Ammon's horn (tissue), 1 donor: ENCODE results near the gene NPIPB6.
"Not testable (repeated sequence)": the region's sequence is repeated elsewhere in the genome, so short reads cannot be mapped to it uniquely, and the experiment has no call there.

ENCODE experiments used
- DNase-seq: peaks from one replicate; pipeline ENCODE4 v3.0.0-alpha.2; 2016; ENCODE audit warnings: low spot score

Gene NPIPB6

GRCh38 chr16:28363408-28363807 is at the start of gene NPIPB6:
Gene NPIPB6, minus strand, starts transcription at chr16:28363508. Its CDS starts 686 bp downstream, at chr16:28362822.
- DNase-seq: not testable (repeated sequence)

GRCh38 chr16:28403220-28404072 is 40.1 kb upstream of the NPIPB6 start, which contains the start of gene EIF3CL:
Gene EIF3CL, minus strand, starts transcription at chr16:28403841. Its CDS starts 223 bp downstream, at chr16:28403618.
- not testable (repeated sequence) for DNase-seq

- DNase-seq: not testable (repeated sequence)
Measured at GRCh38 chr16:28392054-28392453, 28.7 kb upstream of the NPIPB6 start.

- DNase-seq: not testable (repeated sequence)
Measured at GRCh38 chr16:28382177-28382867, 19.0 kb upstream of the NPIPB6 start.

DNA sequence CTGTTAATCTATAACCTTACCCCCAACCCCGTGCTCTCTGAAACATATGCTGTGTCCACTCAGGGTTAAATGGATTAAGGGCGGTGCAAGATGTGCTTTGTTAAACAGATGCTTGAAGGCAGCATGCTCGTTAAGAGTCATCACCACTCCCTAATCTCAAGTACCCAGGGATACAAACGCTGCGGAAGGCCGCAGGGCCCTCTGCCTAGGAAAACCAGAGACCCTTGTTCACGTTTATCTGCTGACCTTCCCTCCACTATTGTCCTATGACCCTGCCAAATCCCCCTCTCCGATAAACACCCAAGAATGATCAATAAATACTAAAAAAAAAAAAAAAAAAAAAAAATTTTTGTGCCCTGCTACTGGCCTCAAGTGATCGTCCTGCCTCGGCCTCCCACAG is 14.5 kb upstream of the NPIPB6 start:
- not testable (repeated sequence) for DNase-seq

- not testable (repeated sequence) for DNase-seq
Measured at GRCh38 chr16:28377108-28377625, 13.9 kb upstream of the NPIPB6 start.

DNA sequence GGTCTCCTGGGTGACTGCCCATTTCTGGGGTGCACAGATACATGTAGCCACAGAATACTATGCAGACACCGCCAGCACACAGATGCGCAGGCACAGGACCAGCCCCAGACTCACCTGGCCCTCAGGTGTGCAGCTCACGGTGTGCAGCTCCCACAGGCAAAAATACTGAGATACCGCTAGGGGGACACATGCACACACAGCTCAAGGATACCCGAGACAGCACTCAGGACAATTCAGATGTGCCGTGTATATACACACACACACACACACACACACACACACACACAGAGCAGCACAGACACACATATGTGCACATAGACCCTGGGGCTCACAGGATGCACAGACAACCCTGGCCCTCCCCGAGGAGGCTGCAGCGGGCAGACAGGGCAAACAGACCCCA is 11.8 kb upstream of the NPIPB6 start:
- not testable (repeated sequence) for DNase-seq

GRCh38 chr16:28374281-28374680 is 11.0 kb upstream of the NPIPB6 start:
- DNase-seq: not testable (repeated sequence)

DNA sequence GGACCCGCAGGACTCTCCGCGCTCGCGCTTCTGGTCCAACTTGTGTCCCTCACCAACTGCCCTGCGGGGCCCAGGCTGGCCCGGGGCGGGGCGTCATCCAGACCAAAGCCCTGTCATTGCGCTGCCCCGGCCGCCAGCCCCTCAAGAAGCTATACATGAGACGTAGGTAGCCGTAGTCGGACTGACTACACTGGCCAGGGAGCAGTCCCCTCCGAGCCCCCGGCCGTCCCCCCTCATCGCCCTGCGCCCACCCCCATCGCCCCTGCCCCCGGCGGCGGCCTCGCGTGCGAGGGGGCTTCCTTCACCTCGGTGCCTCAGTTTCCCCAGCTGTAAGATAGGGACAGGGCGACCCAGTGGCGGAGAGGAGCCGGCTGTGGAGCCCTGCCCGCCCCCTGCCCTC is 4.6 kb upstream of the NPIPB6 start:
- DNase-seq: not testable (repeated sequence)

DNA sequence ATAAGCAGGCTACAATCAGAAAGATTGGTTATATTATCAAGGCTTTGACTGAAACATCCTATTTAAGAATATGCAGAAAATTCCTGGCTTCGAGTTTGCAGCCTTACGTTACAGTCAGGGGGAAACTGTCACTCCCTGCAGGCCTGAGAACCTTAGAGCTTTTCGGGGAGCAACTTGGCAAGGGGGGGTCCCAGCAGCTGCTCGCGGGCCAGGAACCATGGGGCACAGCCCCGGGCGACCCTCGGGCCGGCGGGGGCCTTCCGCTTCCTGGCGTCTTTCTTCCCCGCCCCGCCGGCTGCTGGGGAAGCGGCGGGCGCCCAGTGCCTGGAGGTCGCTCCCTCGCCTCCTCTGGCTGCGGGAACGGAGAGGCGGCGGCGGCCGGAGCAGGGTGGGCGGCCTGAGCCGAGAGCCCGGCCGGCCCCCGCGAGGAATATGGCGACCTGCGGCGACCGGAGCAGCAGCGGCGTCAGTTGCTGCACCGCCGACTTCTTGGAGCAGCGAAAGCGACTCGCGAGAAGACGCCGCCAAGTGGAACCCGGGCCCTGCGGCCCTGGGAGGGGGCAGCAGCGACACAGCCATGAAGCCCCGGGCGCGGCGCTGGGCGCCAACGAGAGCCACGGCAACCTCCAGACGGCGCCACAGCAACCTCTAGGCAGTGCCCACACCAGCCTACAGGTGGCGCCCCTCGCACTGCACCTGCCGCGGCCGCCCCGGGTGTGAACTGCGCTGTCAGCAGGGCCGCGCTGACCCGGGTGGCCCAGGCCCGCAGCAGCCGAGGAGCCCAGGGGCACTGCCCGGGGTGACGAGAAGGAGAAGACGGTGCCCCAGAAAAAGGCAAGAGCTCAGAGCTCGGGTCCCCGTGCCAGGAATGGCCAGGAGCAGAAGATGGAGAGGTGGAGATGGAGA is 1.2 kb upstream of the NPIPB6 start:
- not testable (repeated sequence) for DNase-seq

- DNase-seq: peak; percentile 0
Measured at GRCh38 chr16:28362600-28362999, 708 bp downstream of the NPIPB6 start.

DNA sequence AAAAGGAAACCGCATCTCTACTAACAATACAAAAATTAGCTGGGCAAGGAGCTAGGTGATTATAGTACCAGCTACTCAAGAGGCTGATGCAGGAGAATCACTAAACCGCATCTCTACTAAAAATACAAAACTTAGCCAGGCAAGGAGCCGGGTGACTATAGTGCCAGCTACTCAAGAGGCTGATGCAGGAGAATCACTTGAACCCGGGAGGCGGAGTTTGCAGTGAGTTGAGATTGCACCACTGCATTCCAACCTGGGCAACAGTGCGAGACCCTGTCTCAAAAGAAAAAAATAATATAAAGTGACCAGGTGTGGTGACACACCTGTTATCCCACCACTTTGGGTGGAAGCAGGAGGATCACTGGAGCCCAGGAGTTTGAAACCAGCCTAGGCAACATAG is 25.1 kb downstream of the NPIPB6 start:
- not testable (repeated sequence) for DNase-seq

- not testable (repeated sequence) for DNase-seq
Measured at GRCh38 chr16:28336940-28337710, 26.2 kb downstream of the NPIPB6 start.

- not testable (repeated sequence) for DNase-seq
Measured at GRCh38 chr16:28335678-28336077, 27.6 kb downstream of the NPIPB6 start.

DNA sequence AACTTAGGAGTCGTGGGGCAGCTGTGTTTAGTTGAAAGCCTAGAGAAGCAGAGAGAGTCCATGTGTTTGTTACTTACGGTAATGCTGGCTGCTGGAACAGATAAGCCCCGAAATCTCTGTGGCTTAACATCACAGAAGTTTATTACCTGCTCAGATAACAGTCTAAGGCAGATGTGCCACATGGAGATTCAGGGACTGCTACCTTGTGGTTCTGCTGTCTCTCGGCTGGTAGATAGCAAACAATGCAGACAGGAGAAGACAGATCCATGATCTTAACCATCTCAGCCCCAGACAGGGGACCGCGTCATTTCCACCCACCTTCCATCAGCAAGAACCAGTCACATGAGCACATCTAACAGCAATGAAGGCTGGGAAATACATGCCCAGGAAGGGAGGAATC is 30.7 kb downstream of the NPIPB6 start:
- DNase-seq: not testable (repeated sequence)

- DNase-seq: not testable (repeated sequence)
Measured at GRCh38 chr16:28330981-28331380, 32.3 kb downstream of the NPIPB6 start.

DNA sequence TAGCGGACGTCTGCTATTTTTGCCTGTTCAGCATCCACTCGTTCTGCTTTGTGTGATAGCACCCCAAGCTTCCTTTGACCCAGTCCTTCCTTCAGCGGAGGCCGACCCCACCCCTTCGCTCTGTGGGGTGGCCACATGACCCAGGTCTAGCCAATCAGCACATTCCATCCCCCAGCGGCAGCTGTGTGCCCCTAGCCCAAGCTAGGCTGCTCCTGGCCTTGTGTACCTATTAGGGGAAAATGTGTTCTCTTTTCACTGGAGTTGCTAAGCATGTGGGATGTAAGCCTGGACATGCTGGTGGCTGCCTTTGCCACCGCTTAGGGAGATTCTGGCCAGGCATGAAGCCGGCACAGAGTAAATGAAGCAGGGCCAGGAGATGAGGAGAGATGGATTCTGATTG is 33.1 kb downstream of the NPIPB6 start:
- DNase-seq: peak; percentile 50

GRCh38 chr16:28326881-28327610 is 36.3 kb downstream of the NPIPB6 start:
- DNase-seq: peak; percentile 39

- no peak for DNase-seq
Measured at GRCh38 chr16:28324887-28325279, 38.4 kb downstream of the NPIPB6 start.

DNA sequence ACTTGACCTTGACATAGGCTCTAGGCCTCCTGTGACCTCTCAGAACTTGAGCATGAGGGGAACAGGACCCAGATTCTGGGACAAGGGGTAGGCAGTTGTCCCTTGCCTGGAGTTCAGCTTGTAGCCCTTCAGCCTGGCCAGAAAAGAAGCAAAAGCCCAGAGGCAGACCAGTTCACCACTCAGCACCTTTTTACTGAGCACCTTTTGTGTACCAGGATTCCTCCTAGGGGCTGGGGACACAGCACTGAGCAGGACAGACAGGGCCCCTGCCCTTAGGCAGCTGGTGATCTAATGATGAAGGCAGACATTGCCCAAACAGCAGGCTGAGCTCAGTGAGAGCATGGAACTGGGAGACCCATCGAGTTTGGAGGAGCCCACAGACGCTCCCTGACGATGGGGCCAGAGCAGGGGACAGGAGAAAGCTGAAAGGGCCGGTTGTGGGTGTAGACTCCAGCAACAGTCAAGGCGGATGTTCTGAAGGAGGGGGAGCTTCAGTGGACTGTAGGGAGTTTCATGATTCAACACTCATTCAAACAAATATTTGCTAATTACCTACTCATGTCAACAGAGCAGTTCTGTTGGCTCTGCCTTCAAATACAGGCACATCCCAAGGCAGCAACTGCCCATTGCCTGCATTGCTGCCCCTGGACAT is 38.9 kb downstream of the NPIPB6 start:
- no peak for DNase-seq
